ENCODE measurements around the gene NBPF20.
"Not testable (repeated sequence)": the region's sequence is repeated elsewhere in the genome, so short reads cannot be mapped to it uniquely, and the experiment has no call there.

DNA sequence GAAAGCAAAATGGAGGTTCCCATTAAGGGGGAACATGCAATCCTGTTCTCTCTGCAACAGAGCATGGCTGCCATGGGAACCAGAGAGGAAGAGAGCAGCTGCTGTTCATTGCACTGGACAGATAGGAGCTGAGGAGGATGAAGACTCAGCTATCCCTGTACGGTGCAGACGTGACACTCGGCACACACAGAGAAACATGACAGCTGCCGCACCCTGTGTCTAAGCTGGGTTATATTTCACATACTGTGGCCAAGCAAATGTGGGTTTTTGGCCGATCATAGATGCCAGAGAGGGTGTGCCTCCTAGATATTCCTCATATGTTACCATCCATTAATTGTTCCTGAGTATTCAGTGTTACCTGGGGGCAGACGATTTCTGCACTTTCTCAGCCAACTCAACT, 24.7 kb downstream of the NBPF20 start:
- TF ChIP-seq, protein P1, sequence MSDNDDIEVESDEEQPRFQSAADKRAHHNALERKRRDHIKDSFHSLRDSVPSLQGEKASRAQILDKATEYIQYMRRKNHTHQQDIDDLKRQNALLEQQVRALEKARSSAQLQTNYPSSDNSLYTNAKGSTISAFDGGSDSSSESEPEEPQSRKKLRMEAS (IDR thresholded peaks at IDR 0.05; ENCODE audit: low read depth, low read length) = not testable (repeated sequence)
- not testable (repeated sequence) for TF ChIP-seq CTCF (IDR thresholded peaks at IDR 0.05; ENCODE audit: low read depth, low read length); POLR2A (IDR thresholded peaks at IDR 0.05; ENCODE audit: extremely low read depth, insufficient read length)
